ENCODE measurements around the gene STK10. TPM values are rescaled to one million over a fixed set of nuclear protein-coding genes. Genes with fewer than 3 reads are reported as not detected.

STK10 gene
- total and polyA plus RNA-seq, 2 of the 8 experiments (the other 6 are each of a cell fraction or from before 2014, with no cell fraction given): 10.5 to 21.4 TPM

DNA sequence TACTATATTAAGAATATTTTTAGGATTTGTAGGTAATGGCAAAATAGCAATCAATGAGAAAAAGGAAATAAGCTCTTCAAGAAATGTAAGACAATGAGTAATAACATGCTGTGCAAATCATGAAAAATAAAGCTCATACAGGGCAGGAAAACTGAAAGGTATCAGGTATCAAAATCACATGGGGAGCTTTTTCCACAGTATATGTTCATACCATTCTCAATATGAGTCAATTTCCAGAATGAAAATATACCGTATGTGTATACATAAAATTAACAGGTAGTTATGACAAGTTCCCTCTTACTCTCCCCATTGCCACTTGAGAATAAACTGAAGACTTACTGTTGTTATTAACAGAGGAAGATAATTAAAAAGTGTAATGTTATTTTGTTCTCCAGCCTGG is 41.9 kb upstream of the STK10 start:
- peaks cover 3 to 6% of the 10 kb centered on the region in 2 experiments for H4K20me1 ChIP-seq (replicated peaks in 1 of 2; ENCODE audit: control insufficient read depth in 1 of 2, insufficient read depth in 2 of 2, low read length in 2 of 2)
- H2BK5ac ChIP-seq (ENCODE audit: low read depth, low read length): no peak overlapping the region
- DNase-seq (ENCODE audit: low read depth in 1 of 2, low spot score in 2 of 2) (no peak), FAIRE-seq (no peak)
- H3K9me3 ChIP-seq (ENCODE audit: insufficient read depth in 2 of 2, low read depth in 1 of 2, low read length in 1 of 2): no peaks in the 10 kb centered on the region
- no peak overlapping the region for H3K27ac ChIP-seq (ENCODE audit: low read depth, low read length)
- peaks cover 0 to 8% of the 10 kb centered on the region in 2 experiments; a peak in 2 of 4 replicates for H3K79me2 ChIP-seq (ENCODE audit: control insufficient read depth in 1 of 2, insufficient read depth in 2 of 2, low read length in 2 of 2)
- H2AK5ac ChIP-seq (ENCODE audit: low read depth, low read length): no peak overlapping the region
- H4K5ac ChIP-seq (ENCODE audit: insufficient read length, low read depth, low read length): no peak overlapping the region
- no peak overlapping the region for H3K4me3 ChIP-seq (ENCODE audit: extremely low read depth in 1 of 4, insufficient read depth in 2 of 4, low read depth in 3 of 4, low read length in 4 of 4)
- H3K14ac ChIP-seq (ENCODE audit: insufficient read length): no peak overlapping the region
- H3K4ac ChIP-seq (replicated peaks; ENCODE audit: insufficient read length, low read depth, low read length): no peak overlapping the region
- no peak overlapping the region for H3K4me2 ChIP-seq (ENCODE audit: insufficient read depth in 1 of 2, low read depth in 2 of 2, low read length in 2 of 2)
- H3K36me3 ChIP-seq (ENCODE audit: control insufficient read depth in 2 of 4, insufficient read depth in 4 of 4, low read length in 3 of 4): peaks cover 2 to 57% (median 17%) of the 10 kb centered on the region in 4 experiments; a peak in 6 of 8 replicates
- H2BK15ac ChIP-seq (ENCODE audit: low read length): no peak overlapping the region
- CTCF ChIA-PET (ENCODE audit: partially characterized antibody): interaction anchor here (1.3 kb wide), 1 partner anchor 53 kb away, joined by 4 read pairs; the partner anchor contains the start of gene UBTD2
- no peak overlapping the region for H4K91ac ChIP-seq (replicated peaks; ENCODE audit: insufficient read length, low read length)
- H3K23me2 ChIP-seq (ENCODE audit: low read depth, low read length): no peaks in the 10 kb centered on the region
- no peak overlapping the region for H3K56ac ChIP-seq (replicated peaks; ENCODE audit: insufficient read length, low read depth, low read length)
- H3K79me1 ChIP-seq (ENCODE audit: low read depth, low read length): no peaks in the 10 kb centered on the region; the same call in 1 of the 2 replicates
- H4K8ac ChIP-seq (ENCODE audit: extremely low read depth, insufficient read depth, low read length): no peak overlapping the region; the same call in 1 of the 2 replicates
- H2AFZ ChIP-seq (ENCODE audit: low read length): no peak overlapping the region
- no peak overlapping the region for H3K9ac ChIP-seq (replicated peaks in 1 of 4; ENCODE audit: extremely low read depth in 1 of 4, low read depth in 3 of 4, low read length in 3 of 4)
- TF ChIP-seq TAF1 (IDR thresholded peaks at IDR 0.05; ENCODE audit: low read depth, low read length) (no peak), JUN (IDR thresholded peaks at IDR 0.05; ENCODE audit: low read depth, low read length) (no peak)
- WGBS, 2 experiments (ENCODE audit: extremely low coverage in 1 of 2, insufficient coverage in 1 of 2, insufficient read length in 1 of 2, insufficient replicate concordance in 2 of 2, low coverage in 1 of 2, low lambda C conversion rate in 2 of 2, missing lambda C conversion rate in 1 of 2): 90% methylated on average over 1 of the region's 1 CpG; no CpG with 5 or more reads in 1 of the 2 experiments
- H3K27me3 ChIP-seq (replicated peaks in 1 of 4; ENCODE audit: control insufficient read depth in 3 of 4, extremely low read depth in 1 of 4, insufficient read depth in 3 of 4, low read length in 3 of 4): no peaks in the 10 kb centered on the region
- no peak overlapping the region for H2BK120ac ChIP-seq (replicated peaks; ENCODE audit: low read depth, low read length)
- peaks cover 0 to 3% (median 0%) of the 10 kb centered on the region in 4 experiments; a peak in 1 of 7 replicates for H3K4me1 ChIP-seq (replicated peaks in 1 of 4; ENCODE audit: control insufficient read depth in 3 of 4, insufficient read depth in 4 of 4, low read length in 3 of 4)
- no peak overlapping the region for H3K23ac ChIP-seq (ENCODE audit: insufficient read length)
- H2BK12ac ChIP-seq (ENCODE audit: low read depth, low read length): no peak overlapping the region
- no peak overlapping the region for H2BK20ac ChIP-seq (ENCODE audit: low read length)
- H3K18ac ChIP-seq (ENCODE audit: extremely low read depth, low read length): no peak overlapping the region
- POLR2A ChIA-PET (ENCODE audit: partially characterized antibody): interaction anchor here (1.2 kb wide), 1 partner anchor 53 kb away, joined by 4 read pairs; no protein-coding TSS in a partner anchor

All from H1 (cell line).